ENCODE data around the gene ADAMTS12.

Gene ADAMTS12

DNA sequence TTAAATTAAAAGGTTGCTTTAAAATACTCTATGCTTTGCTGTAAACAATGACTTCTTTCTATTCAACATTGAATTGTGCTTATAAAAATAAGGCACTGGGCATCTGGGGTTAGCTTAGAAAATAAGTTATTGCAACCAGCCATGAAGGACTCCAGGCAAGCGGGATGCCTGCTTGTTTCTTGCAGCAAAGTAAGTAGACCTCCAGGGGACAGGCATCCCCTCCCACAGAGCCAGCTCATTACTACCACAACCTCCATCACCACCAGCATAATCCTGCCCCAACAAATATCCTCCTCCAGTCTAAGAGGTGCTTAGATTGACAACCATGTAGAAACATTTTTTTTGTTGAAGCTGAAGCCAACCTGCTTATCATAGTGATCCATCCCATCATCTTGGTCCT is 260.7 kb downstream of the ADAMTS12 start:
- DNase-seq (ENCODE audit: low spot score) = no peak
- TF ChIP-seq, protein P1, sequence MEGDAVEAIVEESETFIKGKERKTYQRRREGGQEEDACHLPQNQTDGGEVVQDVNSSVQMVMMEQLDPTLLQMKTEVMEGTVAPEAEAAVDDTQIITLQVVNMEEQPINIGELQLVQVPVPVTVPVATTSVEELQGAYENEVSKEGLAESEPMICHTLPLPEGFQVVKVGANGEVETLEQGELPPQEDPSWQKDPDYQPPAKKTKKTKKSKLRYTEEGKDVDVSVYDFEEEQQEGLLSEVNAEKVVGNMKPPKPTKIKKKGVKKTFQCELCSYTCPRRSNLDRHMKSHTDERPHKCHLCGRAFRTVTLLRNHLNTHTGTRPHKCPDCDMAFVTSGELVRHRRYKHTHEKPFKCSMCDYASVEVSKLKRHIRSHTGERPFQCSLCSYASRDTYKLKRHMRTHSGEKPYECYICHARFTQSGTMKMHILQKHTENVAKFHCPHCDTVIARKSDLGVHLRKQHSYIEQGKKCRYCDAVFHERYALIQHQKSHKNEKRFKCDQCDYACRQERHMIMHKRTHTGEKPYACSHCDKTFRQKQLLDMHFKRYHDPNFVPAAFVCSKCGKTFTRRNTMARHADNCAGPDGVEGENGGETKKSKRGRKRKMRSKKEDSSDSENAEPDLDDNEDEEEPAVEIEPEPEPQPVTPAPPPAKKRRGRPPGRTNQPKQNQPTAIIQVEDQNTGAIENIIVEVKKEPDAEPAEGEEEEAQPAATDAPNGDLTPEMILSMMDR (IDR thresholded peaks at IDR 0.05; ENCODE audit: extremely low read depth, missing control alignments) = no peak

DNA sequence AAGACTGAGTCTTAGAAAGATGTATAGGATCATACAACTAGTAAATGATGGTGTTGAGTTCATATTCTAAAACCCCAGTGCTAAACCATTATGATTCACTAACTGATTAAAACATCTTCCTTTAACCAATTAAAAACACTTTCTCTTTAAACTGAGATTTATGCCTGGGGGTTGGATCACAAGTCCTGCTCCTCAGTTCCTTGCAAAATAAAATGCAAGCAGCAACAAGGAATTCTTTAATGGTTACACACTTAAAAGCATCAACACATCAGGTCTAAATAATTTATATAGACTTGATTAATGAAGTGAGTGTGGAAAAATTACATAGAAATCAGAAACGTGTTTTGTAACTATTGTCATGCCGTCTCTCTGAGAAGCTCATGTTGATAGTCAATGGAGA is 261.8 kb downstream of the ADAMTS12 start:
- no peak for DNase-seq (ENCODE audit: low spot score)
- TF ChIP-seq, protein P1 (IDR thresholded peaks at IDR 0.05; ENCODE audit: extremely low read depth, missing control alignments) = no peak

DNA sequence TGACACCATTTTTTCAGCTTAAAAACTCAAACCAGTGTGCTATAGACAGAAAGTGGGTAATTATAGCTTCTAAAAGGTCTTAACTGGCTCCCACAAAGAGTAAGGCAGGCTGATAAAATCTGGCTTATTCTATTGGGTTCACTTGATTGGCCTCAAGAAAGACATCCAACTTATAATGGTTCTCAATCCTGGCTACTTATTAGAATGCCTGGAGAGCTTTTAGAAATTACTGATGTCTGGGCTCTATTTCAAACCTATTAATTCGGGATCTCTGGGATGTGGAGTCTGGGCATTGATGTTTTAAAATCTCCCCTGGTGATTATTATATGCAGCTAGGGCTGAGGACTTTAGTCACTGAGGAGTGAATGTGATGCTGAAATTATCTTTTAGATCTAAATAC is 263.0 kb downstream of the ADAMTS12 start:
- TF ChIP-seq, protein P1 (IDR thresholded peaks at IDR 0.05; ENCODE audit: extremely low read depth, missing control alignments) = no peak
- no peak for DNase-seq (ENCODE audit: low spot score)

DNA sequence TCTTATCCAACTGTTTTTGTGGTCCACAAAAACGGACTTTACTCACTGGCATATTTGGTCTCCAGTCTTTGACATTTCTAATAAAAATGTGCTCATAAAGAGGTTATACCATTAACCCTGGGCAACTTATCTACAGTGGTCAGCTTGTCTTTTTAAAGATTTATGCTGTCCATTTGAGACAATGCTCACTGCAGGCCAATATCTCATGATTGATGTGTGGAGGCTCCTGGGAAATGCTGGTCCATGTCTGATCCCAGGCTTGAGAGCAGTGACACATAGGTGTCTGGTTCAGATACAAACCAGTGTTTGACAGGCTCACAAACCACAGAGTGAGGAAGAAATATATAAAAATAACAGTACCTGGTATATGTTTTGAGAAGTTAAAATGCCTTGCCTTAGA is 270.3 kb downstream of the ADAMTS12 start:
- TF ChIP-seq, protein P1 (IDR thresholded peaks at IDR 0.05; ENCODE audit: extremely low read depth, missing control alignments) = no peak
- no peak for DNase-seq (ENCODE audit: low spot score)

DNA sequence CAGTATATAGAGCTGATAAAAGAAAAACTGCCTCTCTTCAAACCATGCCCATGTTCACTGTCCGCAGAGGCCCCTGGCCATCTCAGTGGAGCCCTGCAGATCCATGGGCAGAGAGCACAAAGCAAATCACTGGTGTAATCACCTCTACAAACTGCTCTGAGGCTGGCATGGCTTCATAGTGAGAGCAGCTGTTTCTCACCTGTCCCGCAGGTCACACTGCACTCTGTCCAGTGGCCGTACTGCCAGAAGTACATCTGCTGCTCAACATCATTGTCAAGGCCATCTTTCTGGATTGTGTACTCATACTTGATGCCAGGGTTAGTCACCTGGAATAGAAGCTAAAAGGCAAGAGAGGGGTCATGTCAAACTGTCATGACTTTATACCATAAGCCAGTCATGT is 277.8 kb downstream of the ADAMTS12 start:
- DNase-seq (ENCODE audit: low spot score) = no peak
- TF ChIP-seq, protein P1 (IDR thresholded peaks at IDR 0.05; ENCODE audit: extremely low read depth, missing control alignments) = no peak

DNA sequence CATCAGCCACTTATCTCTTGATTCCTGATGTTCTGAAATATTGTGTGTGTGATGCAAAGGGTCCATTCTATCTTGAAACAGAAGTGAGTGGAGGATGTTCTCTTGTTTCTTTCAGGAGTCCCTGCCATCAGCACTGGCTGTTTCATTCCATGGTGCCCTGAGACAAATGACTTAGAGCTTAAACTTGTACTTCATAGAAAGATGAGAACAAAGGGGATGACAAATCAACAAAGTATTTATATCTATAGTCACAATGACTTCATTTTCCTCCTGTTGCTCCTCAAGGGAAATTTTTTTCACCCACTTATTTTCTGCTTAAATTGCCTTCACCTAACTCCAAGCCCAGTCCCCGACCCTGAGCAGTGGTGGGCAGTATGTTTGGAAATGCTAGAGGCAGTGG is 279.4 kb downstream of the ADAMTS12 start:
- TF ChIP-seq, protein P1 (IDR thresholded peaks at IDR 0.05; ENCODE audit: extremely low read depth, missing control alignments) = no peak
- DNase-seq (ENCODE audit: low spot score) = no peak

DNA sequence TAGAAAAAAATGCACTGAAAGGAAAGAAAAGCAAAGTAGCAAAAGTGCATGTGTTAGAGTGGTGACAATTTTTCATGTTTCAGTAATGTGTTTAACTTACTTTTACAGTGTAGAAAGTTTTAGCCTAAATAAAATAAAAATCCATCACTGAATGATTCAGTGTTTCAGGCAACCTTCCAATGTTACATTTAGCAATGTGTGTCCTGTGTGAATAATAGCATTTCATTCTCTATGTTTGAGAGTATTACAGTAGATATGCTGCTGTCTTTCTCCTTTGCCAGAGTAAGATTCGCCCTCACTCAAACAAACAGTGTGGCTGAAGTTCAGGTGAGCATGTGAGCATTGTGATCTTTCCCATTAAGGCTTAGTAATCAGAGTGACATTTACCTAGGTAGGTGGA is 279.9 kb downstream of the ADAMTS12 start:
- TF ChIP-seq, protein P1 (IDR thresholded peaks at IDR 0.05; ENCODE audit: extremely low read depth, missing control alignments) = no peak
- no peak for DNase-seq (ENCODE audit: low spot score)
